Measurements from ENCODE around the gene VAC14. TPM values are rescaled to one million over a fixed set of nuclear protein-coding genes. Genes with fewer than 3 reads are reported as not detected.
"Not testable (repeated sequence)": the region's sequence is repeated elsewhere in the genome, so short reads cannot be mapped to it uniquely, and the experiment has no call there.

The VAC14 gene
- total RNA-seq, 1 donor from 2014 or later = 40.5 TPM

GRCh38 chr16:70674221-70675014, 126.5 kb downstream of the VAC14 start:
- intact Hi-C loops (cut with micrococcal nuclease) = no loop called here

GRCh38 chr16:70670938-70671337, 130.0 kb downstream of the VAC14 start:
- intact Hi-C loops (cut with micrococcal nuclease) = not testable (repeated sequence)

- intact Hi-C loops (cut with micrococcal nuclease) = no loop called here
These were observed 130.8 kb downstream of the VAC14 start for GRCh38 chr16:70670175-70670574.

- intact Hi-C loops (cut with micrococcal nuclease) = no loop called here
These were observed 134.9 kb downstream of the VAC14 start for GRCh38 chr16:70665806-70666735.

GRCh38 chr16:70665113-70665694, 135.8 kb downstream of the VAC14 start:
- intact Hi-C loops (cut with micrococcal nuclease) = no loop called here

- intact Hi-C loops (cut with micrococcal nuclease) = no loop called here
These were observed 136.4 kb downstream of the VAC14 start for GRCh38 chr16:70664325-70665112.

- intact Hi-C loops (cut with micrococcal nuclease) = no loop called here
These were observed 137.2 kb downstream of the VAC14 start for GRCh38 chr16:70663524-70664324.

GRCh38 chr16:70662991-70663523, 137.9 kb downstream of the VAC14 start:
- intact Hi-C loops (cut with micrococcal nuclease) = no loop called here

- intact Hi-C loops (cut with micrococcal nuclease) = no loop called here
These were observed 138.9 kb downstream of the VAC14 start for GRCh38 chr16:70661918-70662641.

GRCh38 chr16:70661534-70661917, 139.4 kb downstream of the VAC14 start:
- intact Hi-C loops (cut with micrococcal nuclease) = no loop called here

GRCh38 chr16:70660672-70661350, 140.1 kb downstream of the VAC14 start:
- intact Hi-C loops (cut with micrococcal nuclease) = no loop called here

- intact Hi-C loops (cut with micrococcal nuclease) = no loop called here
These were observed 140.8 kb downstream of the VAC14 start for GRCh38 chr16:70659953-70660671.

GRCh38 chr16:70659546-70659945, 141.4 kb downstream of the VAC14 start:
- intact Hi-C loops (cut with micrococcal nuclease) = no loop called here

GRCh38 chr16:70658921-70659320, 142.0 kb downstream of the VAC14 start:
- intact Hi-C loops (cut with micrococcal nuclease) = no loop called here

- intact Hi-C loops (cut with micrococcal nuclease) = no loop called here
These were observed 143.0 kb downstream of the VAC14 start for GRCh38 chr16:70657956-70658355.

GRCh38 chr16:70656712-70657263, 144.2 kb downstream of the VAC14 start:
- intact Hi-C loops (cut with micrococcal nuclease) = no loop called here

- intact Hi-C loops (cut with micrococcal nuclease) = no loop called here
These were observed 144.8 kb downstream of the VAC14 start for GRCh38 chr16:70656065-70656711.

All from T-helper 1 cell treated with Interleukin-12 subunit alpha and Interleukin-12 subunit beta and Interleukin-4 antibody, amounts not matched to agents 30 ng/mL and 1 ng/mL, for 36 hours (primary cell).